GM19467 (cell line): Measurements from ENCODE around the gene ESPN.

Experiments used
- ATAC-seq: cut with Tn5 transposase; IDR thresholded peaks from one replicate; pipeline ENCODE4 v1.9.1; 2021; ENCODE audit warnings: mild to moderate bottlenecking, moderate library complexity; ENCODE audit not compliant: unreplicated experiment

The ESPN gene

GRCh38 chr1:6463120-6463412, 38.5 kb downstream of the ESPN start:
- ATAC-seq = no peak

GRCh38 chr1:6464514-6464836, 39.9 kb downstream of the ESPN start:
- ATAC-seq = no peak

- no peak for ATAC-seq
Observed at GRCh38 chr1:6464915-6465314, 40.3 kb downstream of the ESPN start.

GRCh38 chr1:6465461-6466005, 41.0 kb downstream of the ESPN start:
- ATAC-seq = no peak

- no peak for ATAC-seq
Observed at GRCh38 chr1:6466023-6466422, 41.4 kb downstream of the ESPN start, which contains the start of gene TNFRSF25. Gene TNFRSF25, minus strand, starts transcription at chr1:6466173. Its CDS starts 66 bp downstream, at chr1:6466107.

GRCh38 chr1:6466751-6467150, 42.2 kb downstream of the ESPN start:
- no peak for ATAC-seq

GRCh38 chr1:6467224-6467623, 42.6 kb downstream of the ESPN start:
- ATAC-seq = no peak

- ATAC-seq = no peak
Observed at GRCh38 chr1:6467744-6468688, 43.4 kb downstream of the ESPN start.

- ATAC-seq = no peak
Observed at GRCh38 chr1:6468729-6469461, 44.3 kb downstream of the ESPN start.

- ATAC-seq = no peak
Observed at GRCh38 chr1:6470132-6471085, 45.8 kb downstream of the ESPN start.

- ATAC-seq = no peak
Observed at GRCh38 chr1:6471086-6471969, 46.8 kb downstream of the ESPN start.

- ATAC-seq = no peak
Observed at GRCh38 chr1:6471970-6472368, 47.4 kb downstream of the ESPN start.

GRCh38 chr1:6472391-6472790, 47.8 kb downstream of the ESPN start:
- no peak for ATAC-seq

GRCh38 chr1:6473156-6473555, 48.6 kb downstream of the ESPN start:
- no peak for ATAC-seq

GRCh38 chr1:6473974-6474814, 49.6 kb downstream of the ESPN start:
- ATAC-seq = no peak

GRCh38 chr1:6474815-6475282, 50.3 kb downstream of the ESPN start:
- no peak for ATAC-seq

GRCh38 chr1:6475381-6476133, 51.0 kb downstream of the ESPN start:
- no peak for ATAC-seq

GRCh38 chr1:6476483-6476882, 51.9 kb downstream of the ESPN start:
- ATAC-seq = no peak
